Measurements from ENCODE around the gene WWC2. TPM values are rescaled to one million over a fixed set of nuclear protein-coding genes. Genes with fewer than 3 reads are reported as not detected.
A peak's percentile ranks its signal among the peaks of the same experiment; 100 is the strongest.

The WWC2 gene
- total RNA-seq, 1 donor, result 35.1 TPM

GRCh38 chr4:183158062-183158461 is 59.0 kb downstream of the WWC2 start:
- peak overlapping the region; percentile 16 for H3K4me2 ChIP-seq (ENCODE audit: insufficient read depth, low read length)
- H3K27ac ChIP-seq (ENCODE audit: low read depth, low read length), result peak overlapping the region; percentile 70
- no peak overlapping the region for H3K4me3 ChIP-seq (ENCODE audit: insufficient read depth, low read length)
- H3K9me3 ChIP-seq (ENCODE audit: low read depth, low read length), result no peaks in the 10 kb centered on the region
- no peak for TF ChIP-seq CTCF (IDR thresholded peaks at IDR 0.05; ENCODE audit: extremely low read depth, low read depth, low read length)
- H4K20me1 ChIP-seq (ENCODE audit: insufficient read depth, low read length), result peaks cover 40% of the 10 kb centered on the region
- no peaks in the 10 kb centered on the region for H3K27me3 ChIP-seq (ENCODE audit: insufficient read depth, low read length)
- peaks cover 12% of the 10 kb centered on the region for H3K4me1 ChIP-seq (ENCODE audit: insufficient read depth, low read length)
- no peak overlapping the region for H2AFZ ChIP-seq (ENCODE audit: low read length)
- H3K79me2 ChIP-seq (ENCODE audit: insufficient read depth, low read length), result peaks cover 89% of the 10 kb centered on the region
- DNase-seq (ENCODE audit: insufficient read length, low spot score, missing footprints), result no peak
- no peaks in the 10 kb centered on the region for H3K36me3 ChIP-seq (ENCODE audit: insufficient read depth, low read length)

- peaks cover 91% of the 10 kb centered on the region for H3K79me2 ChIP-seq (ENCODE audit: insufficient read depth, low read length)
Observed at GRCh38 chr4:183161630-183162029, 62.6 kb downstream of the WWC2 start.

GRCh38 chr4:183163135-183163534 is 64.1 kb downstream of the WWC2 start:
- Histone ChIP-seq H3K4me3 (ENCODE audit: insufficient read depth, low read length) (no peak overlapping the region), H3K4me2 (ENCODE audit: insufficient read depth, low read length) (no peak overlapping the region), H3K9me3 (ENCODE audit: low read depth, low read length) (no peaks in the 10 kb centered on the region), H3K79me2 (ENCODE audit: insufficient read depth, low read length) (peaks cover 90% of the 10 kb centered on the region), H3K36me3 (ENCODE audit: insufficient read depth, low read length) (no peaks in the 10 kb centered on the region), H3K27me3 (ENCODE audit: insufficient read depth, low read length) (no peaks in the 10 kb centered on the region), H3K4me1 (ENCODE audit: insufficient read depth, low read length) (peaks cover 22% of the 10 kb centered on the region), H3K27ac (ENCODE audit: low read depth, low read length) (no peak overlapping the region), H4K20me1 (ENCODE audit: insufficient read depth, low read length) (peaks cover 50% of the 10 kb centered on the region), H2AFZ (ENCODE audit: low read length) (no peak overlapping the region)
- no peak for DNase-seq (ENCODE audit: insufficient read length, low spot score, missing footprints)
- TF ChIP-seq CTCF (IDR thresholded peaks at IDR 0.05; ENCODE audit: extremely low read depth, low read depth, low read length), result no peak

More at GRCh38 chr4:183161630-183162029, 62.6 kb downstream of the WWC2 start:
- Histone ChIP-seq H2AFZ (ENCODE audit: low read length) (no peak overlapping the region), H4K20me1 (ENCODE audit: insufficient read depth, low read length) (peaks cover 48% of the 10 kb centered on the region), H3K27ac (ENCODE audit: low read depth, low read length) (no peak overlapping the region), H3K4me1 (ENCODE audit: insufficient read depth, low read length) (peaks cover 27% of the 10 kb centered on the region), H3K36me3 (ENCODE audit: insufficient read depth, low read length) (no peaks in the 10 kb centered on the region), H3K4me2 (ENCODE audit: insufficient read depth, low read length) (no peak overlapping the region), H3K9me3 (ENCODE audit: low read depth, low read length) (no peaks in the 10 kb centered on the region), H3K4me3 (ENCODE audit: insufficient read depth, low read length) (no peak overlapping the region), H3K27me3 (ENCODE audit: insufficient read depth, low read length) (no peaks in the 10 kb centered on the region)
- DNase-seq (ENCODE audit: insufficient read length, low spot score, missing footprints), result no peak
- TF ChIP-seq CTCF (IDR thresholded peaks at IDR 0.05; ENCODE audit: extremely low read depth, low read depth, low read length), result no peak

GRCh38 chr4:183164963-183165362 is 65.9 kb downstream of the WWC2 start:
- Histone ChIP-seq H4K20me1 (ENCODE audit: insufficient read depth, low read length) (peaks cover 37% of the 10 kb centered on the region), H3K9me3 (ENCODE audit: low read depth, low read length) (no peaks in the 10 kb centered on the region), H3K27ac (ENCODE audit: low read depth, low read length) (no peak overlapping the region), H3K36me3 (ENCODE audit: insufficient read depth, low read length) (no peaks in the 10 kb centered on the region), H2AFZ (ENCODE audit: low read length) (no peak overlapping the region), H3K27me3 (ENCODE audit: insufficient read depth, low read length) (no peaks in the 10 kb centered on the region), H3K4me2 (ENCODE audit: insufficient read depth, low read length) (peak overlapping the region; percentile 44), H3K79me2 (ENCODE audit: insufficient read depth, low read length) (peaks cover 90% of the 10 kb centered on the region), H3K4me1 (ENCODE audit: insufficient read depth, low read length) (peaks cover 15% of the 10 kb centered on the region), H3K4me3 (ENCODE audit: insufficient read depth, low read length) (no peak overlapping the region)
- TF ChIP-seq CTCF (IDR thresholded peaks at IDR 0.05; ENCODE audit: extremely low read depth, low read depth, low read length), result no peak
- DNase-seq (ENCODE audit: insufficient read length, low spot score, missing footprints), result no peak

All from osteoblast (primary cell).